Stimulated activated CD8-positive, alpha-beta memory T cell treated with anti-CD3 and anti-CD28 coated beads, Interleukin-2, amount 100 ng/mL, for 1 hour (primary cell): ENCODE measurements around the gene ETV3.
"Not testable (repeated sequence)": the region's sequence is repeated elsewhere in the genome, so short reads cannot be mapped to it uniquely, and the experiment has no call there.

ENCODE experiments used
- DNase-seq, 2 donors: peaks; one replicate each; pipeline ENCODE4 v3.0.0-alpha.2; 2020; ENCODE audit warnings: low read depth in 2 of 2

The ETV3 gene

DNA sequence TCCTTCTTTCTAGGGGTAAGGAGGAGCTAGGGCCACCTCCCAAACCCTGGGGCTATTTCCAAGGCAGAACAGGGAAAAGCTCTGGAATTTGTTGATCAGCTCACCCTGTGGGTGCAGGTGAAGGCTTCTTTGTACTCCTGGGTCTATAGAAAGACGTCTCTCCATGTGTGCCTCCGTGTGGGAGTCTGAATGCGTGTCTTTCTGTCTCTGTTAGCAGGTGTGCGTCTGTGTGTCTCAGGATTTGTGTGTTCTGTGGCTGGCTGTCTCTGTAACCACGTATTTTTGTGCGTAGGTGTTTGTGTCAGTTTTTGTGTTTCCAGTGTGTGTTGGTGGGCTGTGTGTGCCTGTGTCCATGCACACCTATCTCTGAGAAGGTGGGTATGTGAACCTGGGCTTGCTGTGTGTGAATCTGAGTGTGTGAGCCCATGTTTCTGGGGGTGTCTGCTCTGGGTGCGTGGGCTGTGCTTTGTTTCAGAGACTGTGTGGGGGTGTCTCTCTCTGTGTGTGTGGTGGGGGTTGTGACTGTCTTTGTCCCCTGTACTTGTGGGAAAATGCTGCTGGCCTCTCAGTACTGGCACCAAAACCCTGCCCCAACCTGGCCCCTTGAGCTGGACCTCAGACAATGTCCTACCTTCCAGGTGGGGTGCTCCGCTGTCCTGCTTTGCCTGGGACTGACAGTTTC lies 25.9 kb downstream of the ETV3 start:
- no peak for DNase-seq

DNA sequence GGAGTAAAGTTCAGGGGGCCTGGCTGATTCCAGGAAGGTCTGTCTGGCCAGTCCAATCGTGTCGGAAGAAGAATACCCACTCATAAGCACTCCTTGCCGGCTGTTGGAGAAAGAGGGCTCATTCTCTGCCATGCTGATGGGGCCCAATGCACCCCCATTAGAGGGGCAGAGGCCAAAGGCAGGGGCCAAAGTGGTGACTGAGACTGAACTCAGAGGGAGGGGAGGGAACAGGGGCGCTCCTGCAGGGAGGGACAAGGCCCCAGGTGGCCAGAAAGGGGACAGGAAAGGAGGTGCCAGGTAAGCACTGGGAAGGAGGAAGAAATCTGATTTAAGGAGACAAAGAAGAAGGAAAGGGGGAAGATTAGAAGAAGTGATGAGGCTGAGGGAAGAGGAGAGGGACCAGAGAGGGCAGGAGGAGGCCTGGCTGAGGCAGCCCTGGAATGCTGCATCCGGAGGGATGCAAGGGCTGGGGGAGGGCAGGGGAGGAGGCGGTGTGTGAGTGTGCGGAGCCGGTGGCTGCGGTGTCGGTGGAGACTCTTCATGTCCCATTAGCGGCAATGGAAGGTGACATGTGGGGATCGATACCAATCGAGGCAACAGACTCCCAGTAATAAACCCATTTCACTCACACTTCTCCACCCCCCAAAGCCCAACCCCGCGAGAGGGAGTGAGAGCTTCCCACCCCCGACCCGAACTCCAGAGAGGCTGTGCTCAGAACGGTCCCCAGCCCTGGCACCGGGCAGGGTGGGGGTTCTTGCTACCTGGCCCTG lies 26.6 kb downstream of the ETV3 start:
- DNase-seq = no peak

- no peak for DNase-seq
These were observed 27.5 kb downstream of the ETV3 start for GRCh38 chr1:157110686-157111085.

GRCh38 chr1:157110003-157110402 lies 28.2 kb downstream of the ETV3 start:
- DNase-seq = no peak

DNA sequence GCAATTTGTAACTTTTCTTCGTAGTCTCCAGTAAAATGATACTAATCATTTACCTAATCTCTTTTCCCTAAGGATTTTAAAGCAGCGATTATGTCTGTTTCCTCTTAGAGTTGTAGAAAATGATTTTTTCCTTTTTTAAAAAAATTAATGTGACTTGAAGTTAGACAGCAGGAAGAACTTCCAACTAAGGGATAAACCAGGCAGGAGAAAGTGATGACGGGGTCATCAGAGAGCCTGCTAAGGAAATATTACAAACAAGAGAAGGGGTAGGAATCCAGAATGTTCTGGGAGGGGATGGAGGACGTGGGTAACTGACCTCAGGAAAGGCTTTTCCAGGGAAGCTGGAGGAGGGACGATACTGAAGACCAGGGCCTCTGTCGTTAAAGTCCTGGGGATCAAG lies 29.7 kb downstream of the ETV3 start:
- no peak for DNase-seq

GRCh38 chr1:157107702-157108101 lies 30.5 kb downstream of the ETV3 start:
- no peak for DNase-seq

- DNase-seq = no peak
These were observed 31.4 kb downstream of the ETV3 start for GRCh38 chr1:157106813-157107189.

- no peak for DNase-seq
These were observed 32.0 kb downstream of the ETV3 start for GRCh38 chr1:157105988-157106812.

DNA sequence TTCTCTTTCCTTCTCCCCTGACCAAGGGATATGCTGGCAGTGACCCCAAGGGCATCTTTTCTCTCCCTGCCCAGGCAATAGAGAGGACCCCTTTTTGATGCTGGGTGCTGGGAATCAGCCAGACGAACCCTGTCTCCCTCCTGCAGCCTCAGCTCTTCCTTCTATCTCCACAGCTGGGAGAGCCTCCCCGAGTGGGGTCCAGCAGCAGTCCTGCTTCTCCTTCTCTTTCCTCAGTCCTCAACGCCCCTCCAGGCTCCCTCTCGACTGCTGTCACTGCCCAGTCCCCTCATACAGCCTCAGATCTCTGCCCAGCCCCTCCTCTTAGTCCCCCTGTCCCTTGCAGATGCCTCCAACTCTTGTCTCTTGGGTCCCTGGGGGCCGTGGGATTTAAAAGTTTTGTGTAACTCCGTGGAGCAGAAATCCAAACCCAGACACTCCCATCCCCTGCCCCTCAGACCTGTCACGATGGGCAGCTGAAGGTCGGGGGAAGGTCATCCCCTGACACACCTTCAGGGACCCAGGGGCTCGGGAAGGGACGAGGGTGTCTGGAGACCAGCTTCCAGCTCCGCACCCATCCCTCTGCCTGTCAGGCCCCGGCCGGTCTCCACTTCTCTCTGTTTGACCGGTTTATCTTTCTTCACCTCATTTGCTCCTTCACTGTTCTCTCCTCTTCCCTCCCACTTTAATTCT lies 32.8 kb downstream of the ETV3 start:
- no peak for DNase-seq

- no peak for DNase-seq
These were observed 33.4 kb downstream of the ETV3 start for GRCh38 chr1:157104598-157105293.

DNA sequence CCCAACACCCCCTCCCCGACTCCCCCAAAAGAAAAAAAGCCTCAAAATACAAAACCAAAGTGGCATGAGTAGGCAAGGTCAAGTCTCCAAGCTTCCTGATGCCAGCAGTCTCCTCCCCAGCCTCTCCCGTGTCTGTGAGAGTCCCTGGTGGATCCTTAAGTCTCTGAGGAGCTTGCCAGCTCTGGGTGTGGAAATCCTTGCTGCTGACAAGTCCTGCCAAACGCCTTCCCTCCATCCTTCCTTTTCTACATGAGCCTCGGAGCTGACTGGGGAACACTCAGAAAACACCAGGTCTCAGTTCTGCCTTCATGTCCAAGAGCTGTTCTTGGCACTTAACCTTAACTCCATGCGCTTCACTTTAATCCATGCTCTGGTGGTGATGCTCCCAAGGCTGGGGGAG lies 34.9 kb downstream of the ETV3 start:
- no peak for DNase-seq

DNA sequence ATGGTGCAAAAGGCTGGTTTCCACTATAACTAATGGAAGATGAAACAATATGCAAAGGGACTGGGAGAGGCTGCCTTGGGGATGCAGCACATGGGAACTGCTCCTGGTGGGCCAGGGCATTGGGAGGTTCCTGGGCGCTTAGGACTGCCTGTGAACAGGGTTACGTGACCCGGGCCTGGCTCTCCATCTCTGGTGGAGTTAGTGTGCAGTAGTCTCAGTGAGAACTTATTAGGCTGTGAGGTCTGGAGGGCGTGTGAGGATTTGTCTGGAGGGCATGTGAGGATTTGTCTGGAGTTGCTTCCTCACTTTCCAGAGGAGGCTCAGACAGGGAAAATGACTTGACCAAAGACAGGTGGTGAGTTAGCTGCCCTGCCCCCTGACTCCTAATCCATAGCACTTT lies 37.0 kb downstream of the ETV3 start:
- DNase-seq = no peak

GRCh38 chr1:157099633-157100009 lies 38.6 kb downstream of the ETV3 start, which contains the start of gene ETV3L:
TSS of gene ETV3L (minus strand) at chr1:157099808. CDS start at chr1:157099523, 285 bp downstream.
- DNase-seq = no peak

DNA sequence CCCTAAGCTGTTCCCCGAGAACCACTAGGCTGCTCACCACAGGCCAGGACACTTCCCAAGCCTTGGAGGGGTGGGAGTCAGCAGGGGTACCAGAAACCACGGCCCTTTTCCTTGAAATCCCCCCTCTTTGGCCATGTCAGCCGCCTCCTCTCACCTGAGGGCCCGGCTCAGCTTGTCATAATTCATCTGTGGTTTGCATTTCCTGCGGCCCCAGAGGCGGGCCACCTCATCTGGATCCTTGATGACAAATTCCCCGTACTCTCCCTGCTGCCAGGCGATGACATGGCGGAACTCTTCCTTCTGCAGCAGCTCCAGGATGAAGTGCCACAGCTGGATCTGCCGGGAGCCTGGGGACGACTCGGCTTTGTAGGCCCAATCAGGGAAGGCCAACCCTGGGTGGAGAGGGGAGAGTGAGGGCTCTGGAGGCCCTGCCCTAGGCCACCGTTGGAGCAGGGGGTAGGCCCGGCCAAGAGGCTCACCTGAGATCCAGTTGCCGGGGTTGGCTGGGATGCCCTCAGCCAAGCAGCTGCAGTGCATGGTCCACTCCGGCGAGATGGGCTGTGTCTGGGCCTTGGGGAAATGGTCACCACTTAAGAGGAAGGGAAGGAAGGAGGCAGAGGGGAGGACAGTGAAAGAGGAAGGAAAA lies 39.1 kb downstream of the ETV3 start:
- DNase-seq = not testable (repeated sequence)

GRCh38 chr1:157098519-157098918 lies 39.7 kb downstream of the ETV3 start:
- no peak for DNase-seq

- no peak for DNase-seq
These were observed 40.5 kb downstream of the ETV3 start for GRCh38 chr1:157097692-157098091.

DNA sequence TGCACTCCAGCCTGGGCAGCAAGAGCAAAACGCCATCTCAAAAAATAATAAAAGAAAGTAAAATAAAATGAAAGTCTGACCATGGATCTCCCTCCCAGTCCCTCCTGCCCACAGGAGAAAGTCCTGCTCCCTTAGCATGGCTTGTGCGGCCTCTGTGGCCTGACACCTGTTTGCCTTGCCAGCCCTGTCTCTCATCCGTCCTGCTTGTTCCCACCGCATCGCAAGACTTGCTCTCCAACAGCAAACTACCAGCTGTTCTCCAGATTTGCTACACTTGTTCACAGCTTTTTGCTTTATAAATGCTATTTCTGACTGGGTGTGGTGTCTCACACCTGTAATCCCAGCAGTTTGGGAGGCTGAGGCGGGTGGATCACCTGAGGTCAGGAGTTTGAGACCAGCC lies 41.3 kb downstream of the ETV3 start:
- DNase-seq = no peak

DNA sequence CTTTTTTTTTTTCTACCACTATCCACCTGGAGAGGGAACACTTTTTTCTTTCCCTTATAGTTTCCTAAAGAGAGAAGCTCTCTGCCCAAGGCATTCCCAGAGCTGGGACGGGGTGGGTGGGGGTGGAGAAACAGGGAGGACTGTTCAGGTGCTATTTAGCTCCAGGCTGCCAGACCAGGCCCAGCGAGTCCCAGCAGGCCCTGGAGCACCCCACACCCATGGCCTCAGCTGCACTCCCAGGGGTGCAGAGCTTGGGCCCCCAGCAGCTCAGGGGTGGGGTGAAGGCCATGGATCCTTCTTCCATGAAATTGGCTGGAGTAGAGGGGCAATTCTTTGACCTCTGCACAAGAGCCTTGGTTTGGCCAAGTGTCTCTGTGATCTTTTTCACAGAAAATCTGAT lies 42.6 kb downstream of the ETV3 start:
- no peak for DNase-seq

DNA sequence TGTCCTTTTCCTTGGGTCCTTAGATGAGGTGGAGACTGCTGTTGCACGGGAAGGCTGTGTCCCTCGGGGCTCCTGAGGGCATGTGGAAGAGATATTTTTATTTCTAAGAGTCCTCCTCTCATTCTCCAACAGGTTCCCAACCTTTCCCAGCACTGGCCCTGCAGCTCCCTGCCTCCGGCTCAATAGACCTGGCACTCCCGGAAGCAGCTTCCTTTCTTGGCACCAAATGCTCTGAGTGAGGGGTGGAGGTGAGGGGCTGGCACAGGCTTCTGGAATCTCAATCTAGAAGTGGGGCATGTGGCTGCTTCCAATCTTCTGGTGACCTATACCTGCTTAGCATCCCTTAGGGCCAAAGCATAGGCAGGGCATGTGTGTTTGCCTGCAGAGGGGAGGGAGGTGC lies 43.1 kb downstream of the ETV3 start:
- no peak for DNase-seq

- DNase-seq = no peak
These were observed 45.4 kb downstream of the ETV3 start for GRCh38 chr1:157092831-157093230.
